ENCODE results near the gene LDHD. TPM values are rescaled to one million over a fixed set of nuclear protein-coding genes. Genes with fewer than 3 reads are reported as not detected.

LDHD gene
- polyA plus RNA-seq, 3 donors = 3.7 to 6.3 (median 5.4) TPM

GRCh38 chr16:75111514-75111940 is 5.1 kb downstream of the LDHD start:
- Mint-ChIP-seq H3K9me3 (peaks cover 0 to 6% (median 0%) of the 10 kb centered on the region in 7 donors), H3K4me3 (peak overlapping the region in 1 of 2 donors; percentile 73), H3K4me1 (peaks cover 70% of the 10 kb centered on the region), H3K27ac (peak overlapping the region in 2 of 7 donors; percentile 28 to 76), H3K27me3 (ENCODE audit: low read depth in 3 of 3) (peaks cover 22 to 32% (median 28%) of the 10 kb centered on the region in 3 donors), H3K36me3 (peaks cover 14 to 29% of the 10 kb centered on the region in 2 donors)
- Histone ChIP-seq H3K9me3 (replicated peaks in 1 of 2; ENCODE audit: control insufficient read depth in 1 of 2, insufficient read depth in 1 of 2, low read length in 2 of 2) (no peaks in the 10 kb centered on the region), H2AFZ (ENCODE audit: insufficient read depth, low read depth, low read length, poor library complexity, severe bottlenecking) (peak overlapping the region; percentile 36), H3K4me2 (replicated peaks; ENCODE audit: extremely low read depth, low read length, poor library complexity, severe bottlenecking) (peak overlapping the region; percentile 71), H3K9ac (ENCODE audit: insufficient read depth, low read length, poor library complexity, severe bottlenecking) (no peak overlapping the region), H3K27me3 (ENCODE audit: control insufficient read depth in 2 of 2, insufficient read depth in 2 of 2, low read length in 2 of 2) (peaks cover 0 to 23% of the 10 kb centered on the region in 2 donors), H4K20me1 (ENCODE audit: insufficient read depth, low read length) (no peaks in the 10 kb centered on the region), H3K4me1 (ENCODE audit: control insufficient read depth in 1 of 2, insufficient read depth in 2 of 2, low read length in 2 of 2) (peaks cover 73 to 78% of the 10 kb centered on the region in 2 donors), H3K27ac (ENCODE audit: low read depth in 1 of 2, low read length in 2 of 2) (no peak overlapping the region), H3K4me3 (replicated peaks in 1 of 3; ENCODE audit: low read depth in 2 of 3, low read length in 3 of 3) (no peak overlapping the region), H3K79me2 (ENCODE audit: insufficient read depth, low read length) (peaks cover 4% of the 10 kb centered on the region), H3K36me3 (replicated peaks in 1 of 2; ENCODE audit: control insufficient read depth in 1 of 2, insufficient read depth in 2 of 2, low read length in 2 of 2) (no peaks in the 10 kb centered on the region)
- intact Hi-C loops (cut with micrococcal nuclease) = loop anchor here (2.0 to 5.0 kb wide), 3 partner anchors 49 to 114 kb away; partner anchors contain the start of gene ZNRF1 (in 2 of the 2)
- no peak for DNase-seq
- WGBS (ENCODE audit: insufficient coverage) = 25% methylated on average over 4 of the region's 7 CpGs
- peak; percentile 60 for TF ChIP-seq CTCF (IDR thresholded peaks at IDR 0.05)

- Mint-ChIP-seq H3K27me3 (ENCODE audit: low read depth in 3 of 3) (peaks cover 22 to 32% (median 26%) of the 10 kb centered on the region in 3 donors), H3K36me3 (peaks cover 14 to 31% of the 10 kb centered on the region in 2 donors), H3K4me3 (peak overlapping the region; percentile 62 to 73), H3K4me1 (peaks cover 72% of the 10 kb centered on the region), H3K27ac (peak overlapping the region in 6 of 7 donors; percentile 75 to 88 (median 82)), H3K9me3 (peaks cover 0 to 6% (median 0%) of the 10 kb centered on the region in 7 donors)
- Histone ChIP-seq H3K9ac (ENCODE audit: insufficient read depth, low read length, poor library complexity, severe bottlenecking) (no peak overlapping the region), H3K4me2 (replicated peaks; ENCODE audit: extremely low read depth, low read length, poor library complexity, severe bottlenecking) (peak overlapping the region; percentile 71), H3K27ac (ENCODE audit: low read depth in 1 of 2, low read length in 2 of 2) (peak overlapping the region in 1 of 2 donors; percentile 23), H3K9me3 (replicated peaks in 1 of 2; ENCODE audit: control insufficient read depth in 1 of 2, insufficient read depth in 1 of 2, low read length in 2 of 2) (no peaks in the 10 kb centered on the region), H3K36me3 (replicated peaks in 1 of 2; ENCODE audit: control insufficient read depth in 1 of 2, insufficient read depth in 2 of 2, low read length in 2 of 2) (no peaks in the 10 kb centered on the region), H2AFZ (ENCODE audit: insufficient read depth, low read depth, low read length, poor library complexity, severe bottlenecking) (peak overlapping the region; percentile 36), H3K4me1 (ENCODE audit: control insufficient read depth in 1 of 2, insufficient read depth in 2 of 2, low read length in 2 of 2) (peaks cover 76 to 78% of the 10 kb centered on the region in 2 donors), H3K4me3 (replicated peaks in 1 of 3; ENCODE audit: low read depth in 2 of 3, low read length in 3 of 3) (peak overlapping the region in 1 of 3 experiments; percentile 47), H3K79me2 (ENCODE audit: insufficient read depth, low read length) (peaks cover 4% of the 10 kb centered on the region), H3K27me3 (ENCODE audit: control insufficient read depth in 2 of 2, insufficient read depth in 2 of 2, low read length in 2 of 2) (peaks cover 0 to 23% of the 10 kb centered on the region in 2 donors), H4K20me1 (ENCODE audit: insufficient read depth, low read length) (no peaks in the 10 kb centered on the region)
- TF ChIP-seq CTCF (IDR thresholded peaks at IDR 0.05) = peak; percentile 91
- intact Hi-C loops (cut with micrococcal nuclease) = loop anchor here (2.0 to 5.0 kb wide), 3 partner anchors 49 to 114 kb away; partner anchors contain the start of gene ZNRF1 (in 2 of the 2)
- peak; percentile 80 to 83 (median 83) for DNase-seq
- WGBS (ENCODE audit: insufficient coverage) = 23% methylated on average over 27 of the region's 28 CpGs
Measured at GRCh38 chr16:75110637-75111513, 5.7 kb downstream of the LDHD start.
